GM18909 (cell line): ENCODE measurements around the gene TCP11L1.
"Not testable (repeated sequence)": the region's sequence is repeated elsewhere in the genome, so short reads cannot be mapped to it uniquely, and the experiment has no call there.

Source experiments
- ATAC-seq: cut with Tn5 transposase; IDR thresholded peaks from one replicate; pipeline ENCODE4 v1.9.1; 2021; ENCODE audit warnings: mild to moderate bottlenecking; ENCODE audit not compliant: unreplicated experiment, poor library complexity

Gene TCP11L1

DNA sequence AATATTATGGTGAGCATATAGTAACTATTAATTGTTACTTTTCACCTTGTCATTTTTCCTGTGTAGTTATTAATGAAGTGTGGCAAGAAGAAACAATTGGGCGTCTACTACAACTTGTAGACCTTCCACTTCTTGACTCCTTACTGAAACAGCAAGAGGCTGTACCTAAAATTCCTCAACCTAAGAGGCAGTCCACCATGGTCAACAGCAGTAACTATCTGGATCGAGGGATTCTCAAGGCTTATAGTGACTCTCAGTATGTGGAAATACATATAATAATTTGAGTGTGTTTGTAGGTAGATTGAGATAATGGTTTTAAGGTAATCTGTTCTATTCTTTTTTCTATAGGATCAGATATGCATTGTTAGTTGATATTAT lies 10.8 kb upstream of the TCP11L1 start:
- ATAC-seq: no peak

DNA sequence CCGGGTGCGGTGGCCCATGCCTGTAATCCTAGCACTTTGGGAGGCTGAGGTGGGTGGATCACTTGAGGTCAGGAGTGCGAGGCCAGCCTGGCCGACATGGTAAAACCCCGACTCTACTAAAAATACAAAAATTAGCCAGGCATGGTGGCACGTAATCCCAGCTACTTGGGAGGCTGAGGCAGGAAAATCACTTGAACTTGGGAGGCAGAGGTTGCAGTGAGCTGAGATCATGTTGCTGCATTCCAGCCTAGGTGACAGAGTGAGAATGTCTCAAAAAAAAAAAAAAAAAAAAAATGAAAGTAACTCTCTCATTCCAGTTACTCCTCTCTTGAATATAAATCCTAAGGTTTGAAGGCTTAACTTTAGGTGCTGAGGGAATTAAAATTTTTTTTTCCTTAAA lies 10.2 kb upstream of the TCP11L1 start:
- not testable (repeated sequence) for ATAC-seq

DNA sequence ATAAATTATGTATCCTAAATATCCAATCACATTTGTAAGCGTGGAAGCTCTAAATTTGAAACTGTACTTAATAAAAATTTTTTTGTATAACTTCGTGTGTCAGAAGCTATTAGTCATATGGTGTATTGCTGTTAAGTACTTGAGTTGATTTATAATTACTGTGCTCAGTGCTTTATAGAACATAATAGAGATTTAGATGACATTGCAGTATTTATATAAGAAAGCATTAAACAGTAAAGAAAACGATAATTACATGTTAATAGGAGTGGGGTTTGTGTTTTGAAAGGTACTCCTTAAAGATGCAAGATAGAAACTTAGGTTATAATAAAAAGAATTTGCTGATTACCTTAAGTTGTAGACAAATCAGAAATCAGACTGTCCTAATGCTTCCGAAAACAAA lies 5.9 kb upstream of the TCP11L1 start:
- no peak for ATAC-seq

- no peak for ATAC-seq
Observed at GRCh38 chr11:33035011-33035410, 4.4 kb upstream of the TCP11L1 start.

DNA sequence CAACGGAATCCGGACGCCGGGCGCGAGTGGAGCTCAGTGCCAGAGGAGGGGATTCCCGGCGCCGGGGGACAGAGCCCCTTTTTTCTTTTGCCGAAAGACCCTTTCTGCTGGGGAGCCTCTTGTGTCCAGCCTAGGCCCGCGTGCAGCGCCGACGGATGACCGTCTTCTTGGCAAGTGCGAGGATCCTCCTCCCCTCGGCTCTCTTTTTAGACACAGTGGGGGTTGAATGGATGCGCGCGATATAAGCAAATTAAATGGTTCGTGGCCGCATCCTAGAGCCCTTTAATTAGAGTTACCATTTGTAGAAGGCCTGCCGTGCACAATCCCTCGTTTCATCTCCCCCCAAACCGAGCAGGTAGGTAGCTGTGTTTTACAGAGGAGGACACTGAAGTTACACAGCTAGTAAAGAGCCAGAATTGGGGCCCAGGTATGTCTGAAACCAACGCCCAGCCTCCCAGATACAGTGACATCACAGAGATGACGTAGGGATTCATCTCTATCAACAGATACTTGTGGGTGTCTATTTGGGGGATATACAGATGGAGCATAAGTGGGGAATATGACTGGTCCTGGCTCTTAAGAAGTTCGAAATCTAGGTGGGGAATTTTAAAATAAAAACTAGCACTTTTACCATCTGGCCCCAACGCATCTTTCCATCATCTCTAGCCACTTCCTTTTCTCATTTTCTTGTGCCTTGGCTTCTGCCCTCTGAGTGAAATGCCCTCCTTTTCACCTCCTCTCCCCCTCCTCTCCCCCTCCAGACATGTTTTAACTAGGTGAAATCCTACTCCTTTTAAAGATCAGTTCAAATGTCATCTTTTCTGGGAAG lies 875 bp downstream of the TCP11L1 start:
- peak; percentile 44 for ATAC-seq

DNA sequence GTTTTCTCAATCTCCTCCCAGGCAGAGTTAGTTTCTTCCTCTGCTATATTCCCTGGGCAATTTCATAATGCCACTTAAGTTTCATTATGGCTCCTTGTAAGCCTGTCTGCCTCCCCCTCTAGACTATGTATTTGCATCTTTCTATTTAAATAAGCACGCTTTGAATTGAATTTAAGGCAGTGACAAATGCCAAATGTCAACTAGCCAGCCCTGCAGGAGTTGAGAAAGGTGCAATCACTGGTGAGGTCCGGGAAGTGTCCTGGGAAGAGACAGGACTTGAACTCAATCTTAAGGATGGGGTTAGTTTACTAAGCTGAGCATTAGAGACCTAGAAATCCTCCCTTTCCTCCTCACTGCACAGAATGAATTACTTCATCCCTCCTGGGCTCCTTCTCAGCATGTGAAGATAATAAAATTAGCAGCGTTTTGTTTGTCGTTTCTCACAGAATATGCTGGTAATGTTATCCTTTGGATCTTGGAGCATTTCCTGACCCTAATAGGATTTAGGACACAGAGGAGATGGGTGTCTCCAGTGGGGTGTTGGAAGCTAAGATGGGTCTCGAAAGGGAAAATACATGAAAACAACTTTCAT lies 1.6 kb downstream of the TCP11L1 start:
- peak; percentile 11 for ATAC-seq

- ATAC-seq: no peak
Observed at GRCh38 chr11:33043221-33043830, 4.0 kb downstream of the TCP11L1 start.

DNA sequence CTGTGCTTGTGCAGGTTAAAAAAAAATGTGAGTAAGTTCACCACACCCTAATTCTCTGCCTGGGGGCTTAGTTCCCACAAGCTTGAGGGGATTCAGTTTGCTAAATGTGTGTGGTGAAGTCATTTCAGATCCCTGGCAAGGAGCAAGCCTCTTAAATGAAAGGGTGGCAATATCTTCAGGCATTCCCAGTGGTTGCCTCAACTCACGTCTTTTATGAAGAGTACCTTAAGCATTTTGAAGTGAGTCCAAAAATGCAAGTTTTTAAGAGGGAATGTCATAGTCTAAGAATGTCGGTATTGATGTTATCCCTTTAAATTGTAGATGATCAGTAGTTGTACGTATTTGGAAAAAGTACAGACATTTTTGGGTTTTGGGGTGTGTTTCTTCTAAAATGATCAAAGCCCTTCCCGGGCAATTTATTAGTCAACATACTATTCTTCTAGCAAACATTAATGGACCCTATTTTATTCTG lies 4.9 kb downstream of the TCP11L1 start:
- ATAC-seq: no peak

DNA sequence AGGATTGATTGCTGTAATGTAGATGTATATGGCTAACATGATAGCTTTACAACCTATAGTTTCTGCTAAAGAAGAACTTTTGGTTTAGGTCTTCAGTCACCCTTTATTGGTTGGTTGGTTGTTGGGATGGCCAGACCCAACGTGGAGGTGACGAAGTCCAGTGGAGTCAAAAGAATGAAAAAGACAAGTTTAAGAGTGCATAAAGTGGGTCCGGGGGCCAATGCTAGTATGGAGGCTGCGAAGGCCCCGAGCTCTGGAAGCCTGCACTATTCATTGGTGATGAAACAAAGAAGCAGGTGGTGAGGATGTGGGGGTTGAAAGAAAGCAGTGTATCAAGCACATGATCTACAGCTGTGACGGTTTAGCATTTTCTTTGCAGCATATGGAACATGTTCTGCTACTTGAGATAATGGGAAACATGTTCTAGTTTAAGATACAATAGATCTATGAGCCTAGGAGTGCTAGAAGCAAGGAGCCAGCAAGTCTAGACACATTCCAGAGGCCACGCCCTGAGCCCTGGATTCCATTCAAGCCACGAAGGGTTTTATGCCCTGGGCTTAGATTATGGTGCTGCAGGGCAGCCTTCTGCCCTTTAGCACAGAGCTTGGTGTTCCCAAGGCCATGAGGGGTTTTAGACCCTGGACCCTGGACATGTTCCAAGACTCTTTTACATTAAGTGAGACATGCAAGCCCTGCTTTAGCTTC lies 6.3 kb downstream of the TCP11L1 start:
- no peak for ATAC-seq

GRCh38 chr11:33048701-33049100 lies 9.3 kb downstream of the TCP11L1 start:
- not testable (repeated sequence) for ATAC-seq

DNA sequence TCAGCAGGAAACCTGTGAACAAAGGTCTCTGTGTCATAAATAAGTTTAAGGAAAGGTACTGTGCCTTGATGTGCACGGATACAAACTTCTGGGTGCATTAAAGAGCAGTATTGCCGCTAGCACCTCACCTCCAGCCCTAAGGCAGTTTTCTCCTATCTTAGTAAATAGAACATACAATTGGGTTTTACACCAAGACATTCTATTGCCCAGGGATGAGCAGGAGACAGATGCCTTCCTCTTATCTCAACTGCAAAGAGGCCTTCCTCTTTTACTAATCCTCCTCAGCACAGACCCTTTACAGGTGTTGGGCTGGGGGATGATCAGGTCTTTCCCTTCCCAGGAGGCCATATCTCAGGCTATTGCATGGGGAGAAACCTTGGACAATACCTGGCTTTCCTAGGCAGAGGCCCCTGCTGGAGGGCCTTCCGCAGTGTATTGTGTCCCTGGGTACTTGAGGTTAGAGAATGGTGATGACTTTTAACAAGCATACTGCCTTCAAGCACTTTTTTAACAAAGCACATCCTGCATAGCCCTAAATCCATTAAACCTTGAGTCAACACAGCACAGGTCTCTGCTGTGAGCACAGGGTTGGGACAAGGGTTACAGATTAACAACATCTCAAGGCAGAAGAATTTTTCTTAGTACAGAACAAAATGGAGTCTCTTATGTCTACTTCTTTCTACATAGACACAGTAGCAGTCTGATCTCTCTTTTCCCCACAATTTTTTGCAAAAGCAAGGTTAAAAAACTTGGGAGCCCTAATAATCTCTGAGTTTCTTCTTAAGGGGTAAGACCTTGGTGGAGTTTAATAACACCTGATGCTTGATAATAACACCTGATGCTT lies 10.4 kb downstream of the TCP11L1 start:
- ATAC-seq: not testable (repeated sequence)

GRCh38 chr11:33052231-33052630 lies 12.9 kb downstream of the TCP11L1 start:
- no peak for ATAC-seq

- ATAC-seq: no peak
Observed at GRCh38 chr11:33055375-33055774, 16.0 kb downstream of the TCP11L1 start.

- no peak for ATAC-seq
Observed at GRCh38 chr11:33057284-33057683, 17.9 kb downstream of the TCP11L1 start.

- ATAC-seq: no peak
Observed at GRCh38 chr11:33059331-33060007, 20.1 kb downstream of the TCP11L1 start.

DNA sequence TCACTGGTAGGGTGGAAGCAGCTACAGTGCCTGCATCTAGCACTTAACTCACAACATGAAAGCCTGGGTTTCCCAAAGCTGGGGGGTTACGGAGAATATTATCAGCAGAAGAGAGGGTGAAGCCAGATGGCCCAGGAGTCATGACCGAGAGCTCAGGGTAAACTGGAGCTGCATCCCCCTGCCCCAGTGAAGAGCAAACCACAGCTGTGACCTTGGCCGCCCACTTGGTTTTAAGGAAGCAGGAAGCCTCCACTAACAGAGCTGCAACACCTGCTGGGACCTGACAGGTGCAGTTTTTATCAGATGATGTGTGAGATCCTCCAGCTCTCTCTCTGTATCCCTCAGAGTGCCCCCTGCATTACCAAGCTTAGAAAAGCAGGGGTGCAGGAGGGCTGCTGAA lies 20.9 kb downstream of the TCP11L1 start:
- ATAC-seq: no peak

GRCh38 chr11:33062137-33062536 lies 22.8 kb downstream of the TCP11L1 start:
- ATAC-seq: no peak

- no peak for ATAC-seq
Observed at GRCh38 chr11:33063326-33063881, 24.0 kb downstream of the TCP11L1 start.
